ENCODE data around the gene LPCAT2. TPM values are rescaled to one million over a fixed set of nuclear protein-coding genes. Genes with fewer than 3 reads are reported as not detected.

LPCAT2 gene
- total and polyA plus RNA-seq, 2 of the 13 experiments (the other 11 are each of a cell fraction or from before 2014, with no cell fraction given): 9.9 to 17.6 TPM

GRCh38 chr16:55622930-55623561, 114.2 kb downstream of the LPCAT2 start (continued):
- TF ChIP-seq PRDM10 (CRISPR knock-in tag; IDR thresholded peaks at IDR 0.05; ENCODE audit: low read depth) (peak; percentile 81), DPF2 (CRISPR knock-in tag; IDR thresholded peaks at IDR 0.05; ENCODE audit: borderline replicate concordance, low read depth) (peak; percentile 87), ZSCAN22 (CRISPR knock-in tag; IDR thresholded peaks at IDR 0.05) (peak; percentile 59; the same call in 1 of the 2 replicates), THRA (CRISPR knock-in tag; IDR thresholded peaks at IDR 0.05; ENCODE audit: borderline replicate concordance) (peak; percentile 92), ZNF251 (CRISPR knock-in tag; IDR thresholded peaks at IDR 0.05) (no peak), ZBTB39 (CRISPR knock-in tag; IDR thresholded peaks at IDR 0.05) (no peak), GPN1 (CRISPR knock-in tag; IDR thresholded peaks at IDR 0.05; ENCODE audit: borderline replicate concordance) (no peak), FOXC1 (CRISPR knock-in tag; IDR thresholded peaks at IDR 0.05; ENCODE audit: borderline replicate concordance) (0 out of 2 replicates have a peak, but pooled peaks have one; percentile 69), DZIP1 (CRISPR knock-in tag; IDR thresholded peaks at IDR 0.05) (no peak), ZSCAN12 (CRISPR knock-in tag; IDR thresholded peaks at IDR 0.05) (no peak), RARG (CRISPR knock-in tag; IDR thresholded peaks at IDR 0.05; ENCODE audit: low read depth) (0 out of 2 replicates have a peak, but pooled peaks have one; percentile 29), ZFYVE20 (CRISPR knock-in tag; IDR thresholded peaks at IDR 0.05; ENCODE audit: borderline replicate concordance, low read depth) (no peak), PPARG (CRISPR knock-in tag; conservative IDR thresholded peaks at IDR 0.05) (peak; percentile 83), ZNF350 (CRISPR knock-in tag; IDR thresholded peaks at IDR 0.05; ENCODE audit: borderline replicate concordance, low read depth) (peak; percentile 100), DDIT3 (CRISPR knock-in tag; IDR thresholded peaks at IDR 0.05) (no peak), PAF1 (CRISPR knock-in tag; IDR thresholded peaks at IDR 0.05) (no peak), ZNF572 (CRISPR knock-in tag; IDR thresholded peaks at IDR 0.05) (no peak), SP2 (CRISPR knock-in tag; IDR thresholded peaks at IDR 0.05) (no peak), ZNF546 (CRISPR knock-in tag; conservative IDR thresholded peaks at IDR 0.05) (no peak)

Data from HepG2 (cell line).